Stimulated activated CD8-positive, alpha-beta memory T cell treated with anti-CD3 and anti-CD28 coated beads, Interleukin-7, amount 100 ng/mL, for 4 hours (primary cell): ENCODE measurements around the gene AMMECR1L.
"Not testable (repeated sequence)": the region's sequence is repeated elsewhere in the genome, so short reads cannot be mapped to it uniquely, and the experiment has no call there.

ENCODE experiments used
- DNase-seq, 2 donors: peaks; one replicate each; pipeline ENCODE4 v3.0.0-alpha.2; 2020; ENCODE audit warnings: low read depth in 2 of 2

Gene AMMECR1L

GRCh38 chr2:127887082-127887775 is 1.5 kb upstream of the AMMECR1L start:
- no peak for DNase-seq

GRCh38 chr2:127886593-127886935 is 808 bp upstream of the AMMECR1L start:
- DNase-seq: not testable (repeated sequence)

- peak; percentile 6 to 30 for DNase-seq
These were observed 655 bp downstream of the AMMECR1L start for GRCh38 chr2:127884861-127885740.

- DNase-seq: no peak
These were observed 1.3 kb downstream of the AMMECR1L start for GRCh38 chr2:127884436-127884835.

- no peak for DNase-seq
These were observed 5.9 kb downstream of the AMMECR1L start for GRCh38 chr2:127879899-127880298.

GRCh38 chr2:127877626-127878025 is 8.1 kb downstream of the AMMECR1L start:
- no peak for DNase-seq

- DNase-seq: no peak
These were observed 8.6 kb downstream of the AMMECR1L start for GRCh38 chr2:127877136-127877535.

- no peak for DNase-seq
These were observed 11.1 kb downstream of the AMMECR1L start for GRCh38 chr2:127874378-127875269.

- DNase-seq: no peak
These were observed 12.0 kb downstream of the AMMECR1L start for GRCh38 chr2:127873707-127874303.

- no peak for DNase-seq
These were observed 13.4 kb downstream of the AMMECR1L start for GRCh38 chr2:127872354-127872753.

- DNase-seq: no peak
These were observed 19.8 kb downstream of the AMMECR1L start for GRCh38 chr2:127865926-127866325.

GRCh38 chr2:127864877-127865276 is 20.9 kb downstream of the AMMECR1L start:
- no peak for DNase-seq

- no peak for DNase-seq
These were observed 23.5 kb downstream of the AMMECR1L start for GRCh38 chr2:127862228-127862627.

GRCh38 chr2:127860130-127860529 is 25.6 kb downstream of the AMMECR1L start:
- no peak for DNase-seq

GRCh38 chr2:127859712-127860085 is 26.1 kb downstream of the AMMECR1L start:
- peak; percentile 40 to 52 for DNase-seq

- no peak for DNase-seq
These were observed 28.4 kb downstream of the AMMECR1L start for GRCh38 chr2:127857265-127857808.

GRCh38 chr2:127853671-127854070 is 32.1 kb downstream of the AMMECR1L start:
- no peak for DNase-seq

GRCh38 chr2:127852388-127852787 is 33.4 kb downstream of the AMMECR1L start:
- DNase-seq: no peak

GRCh38 chr2:127847931-127848330 is 37.8 kb downstream of the AMMECR1L start:
- no peak for DNase-seq

- no peak for DNase-seq
These were observed 40.8 kb downstream of the AMMECR1L start for GRCh38 chr2:127844973-127845372.

- no peak for DNase-seq
These were observed 42.1 kb downstream of the AMMECR1L start for GRCh38 chr2:127843677-127844076.
